EL (cell line): ENCODE measurements around the gene ARHGAP23.
"Not testable (repeated sequence)": the region's sequence is repeated elsewhere in the genome, so short reads cannot be mapped to it uniquely, and the experiment has no call there.

Experiments
- DNase-seq: peaks from one replicate; pipeline ENCODE4 v3.0.0-alpha.2; 2016

ARHGAP23 gene

GRCh38 chr17:38463451-38463858 lies 35.2 kb downstream of the ARHGAP23 start:
- DNase-seq: no peak

GRCh38 chr17:38464251-38464722 lies 36.0 kb downstream of the ARHGAP23 start:
- no peak for DNase-seq

GRCh38 chr17:38464723-38465390 lies 36.6 kb downstream of the ARHGAP23 start:
- DNase-seq: peak; percentile 96

- peak; percentile 84 for DNase-seq
Observed at GRCh38 chr17:38465391-38466345, 37.4 kb downstream of the ARHGAP23 start.

DNA sequence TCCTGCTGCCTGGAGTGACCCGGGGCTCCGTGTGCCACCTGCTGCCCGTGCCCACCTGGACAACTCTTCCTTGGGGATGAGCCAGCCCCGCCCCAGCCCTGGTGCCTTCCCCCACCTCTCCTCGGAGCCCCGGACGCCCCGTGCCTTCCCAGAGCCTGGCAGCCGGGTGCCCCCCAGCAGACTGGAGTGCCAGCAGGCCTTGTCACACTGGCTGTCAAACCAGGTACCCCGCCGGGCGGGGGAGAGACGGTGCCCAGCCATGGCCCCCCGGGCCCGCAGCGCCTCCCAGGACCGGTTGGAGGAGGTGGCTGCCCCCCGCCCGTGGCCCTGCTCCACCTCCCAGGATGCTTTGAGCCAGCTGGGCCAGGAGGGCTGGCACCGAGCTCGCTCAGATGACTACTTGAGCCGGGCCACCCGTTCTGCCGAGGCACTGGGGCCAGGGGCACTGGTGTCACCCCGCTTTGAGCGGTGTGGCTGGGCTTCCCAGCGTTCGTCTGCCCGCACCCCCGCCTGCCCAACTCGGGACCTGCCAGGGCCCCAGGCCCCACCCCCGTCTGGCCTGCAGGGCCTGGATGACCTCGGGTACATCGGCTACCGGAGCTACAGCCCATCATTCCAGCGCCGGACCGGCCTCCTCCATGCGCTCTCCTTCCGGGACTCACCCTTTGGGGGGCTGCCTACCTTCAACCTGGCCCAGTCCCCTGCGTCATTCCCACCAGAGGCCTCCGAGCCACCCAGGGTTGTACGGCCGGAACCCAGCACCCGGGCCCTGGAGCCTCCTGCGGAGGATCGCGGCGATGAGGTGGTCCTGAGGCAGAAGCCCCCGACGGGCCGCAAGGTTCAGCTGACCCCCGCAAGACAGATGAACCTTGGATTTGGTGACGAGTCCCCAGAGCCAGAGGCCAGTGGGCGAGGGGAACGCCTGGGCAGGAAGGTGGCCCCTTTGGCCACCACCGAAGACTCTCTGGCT lies 38.4 kb downstream of the ARHGAP23 start:
- DNase-seq: no peak

- no peak for DNase-seq
Observed at GRCh38 chr17:38467491-38467890, 39.2 kb downstream of the ARHGAP23 start.

- peak; percentile 86 for DNase-seq
Observed at GRCh38 chr17:38469875-38470274, 41.6 kb downstream of the ARHGAP23 start.

DNA sequence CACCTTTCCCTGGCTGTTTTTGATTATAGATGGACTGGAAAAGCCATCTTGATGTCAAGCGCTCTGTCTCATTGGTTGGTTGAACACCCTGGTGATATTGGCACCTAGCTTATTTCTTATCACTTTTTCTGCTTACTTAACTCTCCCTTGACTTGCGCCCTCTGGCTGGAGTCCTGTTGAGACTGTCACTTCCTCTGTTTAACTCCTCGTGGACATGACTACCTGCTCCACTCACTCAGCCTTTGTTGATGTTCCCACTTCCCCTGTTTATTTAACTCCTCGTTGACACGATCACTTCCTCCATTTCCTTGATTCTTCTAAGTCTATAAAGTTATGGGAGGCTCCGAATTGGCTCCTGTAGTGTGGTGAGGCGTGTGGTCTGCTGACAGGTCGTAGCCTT lies 43.0 kb downstream of the ARHGAP23 start:
- not testable (repeated sequence) for DNase-seq

- not testable (repeated sequence) for DNase-seq
Observed at GRCh38 chr17:38474666-38475065, 46.4 kb downstream of the ARHGAP23 start.

- no peak for DNase-seq
Observed at GRCh38 chr17:38476549-38476948, 48.3 kb downstream of the ARHGAP23 start.

GRCh38 chr17:38477417-38477816 lies 49.2 kb downstream of the ARHGAP23 start:
- DNase-seq: not testable (repeated sequence)

- not testable (repeated sequence) for DNase-seq
Observed at GRCh38 chr17:38477951-38478350, 49.7 kb downstream of the ARHGAP23 start.

DNA sequence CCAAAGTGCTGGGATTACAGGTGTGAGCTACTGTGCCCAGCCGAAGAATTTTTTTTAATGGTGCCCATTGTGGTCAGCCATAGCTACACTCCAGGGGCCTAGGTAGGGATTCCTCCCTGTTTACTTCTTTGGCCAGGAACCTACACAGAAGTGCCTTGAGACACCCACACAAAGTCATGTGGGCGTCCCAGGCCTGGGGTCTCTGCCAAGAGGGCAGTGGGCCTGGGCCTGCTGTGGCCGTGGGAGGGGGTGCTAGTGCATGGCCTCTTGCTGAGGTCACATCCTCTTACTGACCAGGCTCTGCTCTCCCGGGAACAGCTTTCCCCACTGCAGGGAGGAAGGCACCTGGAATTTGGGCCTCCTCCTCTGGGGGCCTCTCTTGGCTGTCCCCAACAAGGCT lies 50.4 kb downstream of the ARHGAP23 start:
- not testable (repeated sequence) for DNase-seq

DNA sequence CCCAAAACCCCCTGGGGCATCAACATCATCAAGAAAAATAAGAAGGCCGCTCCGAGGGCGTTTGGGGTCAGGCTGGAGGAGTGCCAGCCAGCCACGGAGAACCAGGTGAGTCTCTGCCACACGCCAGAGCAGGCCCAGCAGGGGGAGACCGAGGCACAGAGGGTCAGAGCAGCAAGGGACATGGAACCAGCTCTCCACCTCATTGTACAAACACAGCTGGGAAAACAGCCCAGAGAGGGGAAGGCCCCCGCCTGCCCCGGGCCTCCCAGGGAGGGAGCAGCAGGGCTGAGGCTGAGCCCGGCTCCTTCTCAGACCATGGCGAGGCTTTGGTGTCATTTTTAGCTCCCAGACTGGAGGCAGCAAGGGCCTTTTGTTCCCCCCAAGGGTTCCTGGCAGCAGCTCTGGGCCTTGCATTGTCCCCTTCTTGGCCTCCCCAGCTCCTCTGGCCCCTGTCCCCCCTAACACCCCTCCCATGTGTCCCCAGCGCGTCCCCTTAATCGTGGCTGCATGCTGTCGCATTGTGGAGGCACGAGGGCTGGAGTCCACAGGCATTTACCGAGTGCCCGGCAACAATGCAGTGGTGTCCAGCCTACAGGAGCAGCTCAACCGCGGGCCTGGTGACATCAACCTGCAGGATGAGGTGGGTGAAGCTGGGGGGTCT lies 53.9 kb downstream of the ARHGAP23 start:
- not testable (repeated sequence) for DNase-seq

DNA sequence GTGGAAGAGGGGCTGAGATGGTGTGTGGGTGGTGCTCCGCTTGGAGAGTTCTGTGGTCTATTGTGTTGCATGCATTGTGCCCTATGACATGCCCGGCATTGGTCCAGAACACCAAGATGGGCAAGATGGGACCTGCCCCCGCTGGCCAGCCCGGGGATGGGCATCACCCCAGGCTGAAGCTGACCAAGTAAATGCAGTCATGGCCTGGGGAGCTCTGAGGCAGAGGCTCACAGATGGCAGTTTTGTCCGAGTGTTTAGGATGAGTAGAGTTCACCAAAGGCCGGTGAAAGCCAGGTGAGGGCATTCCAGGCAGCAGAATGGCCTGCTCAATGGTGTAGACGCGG lies 54.4 kb downstream of the ARHGAP23 start:
- DNase-seq: not testable (repeated sequence)

DNA sequence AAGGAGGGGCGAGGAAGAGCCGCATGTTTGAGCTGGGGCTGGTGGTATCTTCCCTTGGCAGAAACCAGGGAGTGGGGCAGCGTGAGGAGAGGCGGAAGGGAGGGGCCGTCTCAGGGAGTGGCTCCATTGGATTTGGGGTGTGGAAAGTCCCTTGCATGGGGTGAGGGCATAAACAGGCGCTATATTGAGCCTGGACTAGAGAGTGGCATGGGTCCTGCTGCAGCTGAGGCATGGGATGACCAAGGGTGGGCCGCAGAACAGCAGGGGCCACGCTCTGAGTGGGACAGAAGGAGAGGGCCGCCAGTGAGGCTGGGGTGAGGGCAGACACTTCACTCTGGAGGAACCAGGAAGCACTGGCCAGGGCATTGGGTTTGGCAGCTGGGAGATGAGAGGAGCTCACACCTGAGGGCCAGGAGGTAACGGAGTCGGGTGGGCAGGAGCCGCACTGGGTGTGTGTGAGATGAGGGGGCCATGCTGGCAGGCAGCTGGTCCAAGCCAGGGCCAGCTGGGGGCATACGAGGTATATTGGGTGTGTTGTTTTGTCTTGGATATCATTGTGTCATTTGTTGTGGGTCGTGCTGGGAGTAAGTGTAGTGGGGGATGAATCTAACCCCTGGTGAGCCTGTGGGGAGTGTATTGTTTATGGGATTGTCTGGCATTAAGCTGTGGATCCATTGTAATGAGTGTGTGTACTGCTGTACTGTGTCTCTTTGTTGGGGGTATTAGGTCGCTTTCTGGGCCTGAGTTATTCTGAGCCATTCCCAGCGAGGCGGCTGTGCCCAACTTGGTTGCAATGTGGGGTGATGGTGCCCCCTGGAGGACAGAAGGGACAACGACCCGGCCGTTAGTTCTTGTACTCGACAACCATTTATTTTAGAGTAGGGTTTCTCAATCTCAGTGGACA lies 56.2 kb downstream of the ARHGAP23 start:
- DNase-seq: peak; percentile 76

DNA sequence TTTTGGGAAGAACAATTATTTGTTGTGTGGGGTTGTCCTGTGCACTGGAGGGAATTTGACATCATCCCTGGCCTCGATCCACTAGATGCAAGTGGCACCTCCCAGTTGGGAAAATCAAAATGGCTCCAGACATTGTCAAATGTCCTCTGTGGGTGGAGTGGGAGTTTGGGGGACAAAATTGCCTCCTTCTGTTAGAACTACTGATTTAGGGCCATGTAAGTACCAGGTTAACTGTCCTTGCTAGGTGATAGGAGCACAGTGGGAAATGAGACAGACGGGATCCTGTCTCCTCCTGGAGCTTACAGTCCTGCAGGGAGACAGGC lies 56.8 kb downstream of the ARHGAP23 start:
- no peak for DNase-seq

DNA sequence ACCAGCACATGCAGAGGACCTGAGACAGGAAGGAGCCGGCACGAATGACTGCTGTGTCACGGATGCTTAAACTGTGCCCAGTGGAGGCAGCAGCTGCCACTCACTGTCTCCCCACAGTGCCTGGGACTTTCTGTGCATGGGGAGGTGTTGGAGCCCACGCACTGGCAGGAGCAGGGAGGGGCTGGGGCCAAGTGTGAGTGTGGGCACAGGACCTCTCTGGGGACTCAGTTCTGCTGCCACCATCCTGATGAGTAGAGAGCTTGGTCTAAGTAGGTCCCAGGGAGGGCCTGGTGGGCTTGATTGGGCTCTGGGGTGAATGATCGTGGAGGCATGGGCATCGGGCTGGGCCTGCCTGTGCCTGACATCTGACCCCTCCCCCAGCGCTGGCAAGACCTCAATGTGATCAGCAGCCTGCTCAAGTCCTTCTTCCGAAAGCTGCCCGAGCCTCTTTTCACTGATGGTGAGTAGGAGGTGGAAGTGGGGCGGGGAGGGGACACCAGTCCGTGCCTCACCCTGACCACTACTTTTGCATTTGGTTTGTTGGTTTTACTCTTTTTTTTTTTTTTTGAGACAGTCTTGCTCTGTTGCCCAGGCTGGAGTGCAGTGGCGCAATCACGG lies 57.5 kb downstream of the ARHGAP23 start:
- not testable (repeated sequence) for DNase-seq

DNA sequence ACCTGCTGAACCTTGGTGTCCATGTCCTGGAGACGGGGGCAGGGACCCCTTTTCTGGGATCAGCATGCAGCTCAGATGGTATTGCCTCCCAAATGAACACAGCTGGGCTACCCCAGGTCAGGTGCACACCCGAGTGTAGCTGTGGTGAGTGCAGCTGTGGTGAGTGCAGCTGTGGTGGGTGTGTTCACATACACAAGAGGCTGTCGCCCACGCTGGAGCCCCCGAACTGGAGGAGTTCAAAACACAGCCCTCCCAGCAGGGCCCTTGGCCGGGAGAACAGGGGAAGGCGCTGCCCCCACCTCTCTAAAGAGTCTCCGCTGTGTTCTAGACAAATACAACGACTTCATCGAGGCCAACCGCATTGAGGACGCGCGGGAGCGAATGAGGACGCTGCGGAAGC lies 61.5 kb downstream of the ARHGAP23 start:
- not testable (repeated sequence) for DNase-seq

DNA sequence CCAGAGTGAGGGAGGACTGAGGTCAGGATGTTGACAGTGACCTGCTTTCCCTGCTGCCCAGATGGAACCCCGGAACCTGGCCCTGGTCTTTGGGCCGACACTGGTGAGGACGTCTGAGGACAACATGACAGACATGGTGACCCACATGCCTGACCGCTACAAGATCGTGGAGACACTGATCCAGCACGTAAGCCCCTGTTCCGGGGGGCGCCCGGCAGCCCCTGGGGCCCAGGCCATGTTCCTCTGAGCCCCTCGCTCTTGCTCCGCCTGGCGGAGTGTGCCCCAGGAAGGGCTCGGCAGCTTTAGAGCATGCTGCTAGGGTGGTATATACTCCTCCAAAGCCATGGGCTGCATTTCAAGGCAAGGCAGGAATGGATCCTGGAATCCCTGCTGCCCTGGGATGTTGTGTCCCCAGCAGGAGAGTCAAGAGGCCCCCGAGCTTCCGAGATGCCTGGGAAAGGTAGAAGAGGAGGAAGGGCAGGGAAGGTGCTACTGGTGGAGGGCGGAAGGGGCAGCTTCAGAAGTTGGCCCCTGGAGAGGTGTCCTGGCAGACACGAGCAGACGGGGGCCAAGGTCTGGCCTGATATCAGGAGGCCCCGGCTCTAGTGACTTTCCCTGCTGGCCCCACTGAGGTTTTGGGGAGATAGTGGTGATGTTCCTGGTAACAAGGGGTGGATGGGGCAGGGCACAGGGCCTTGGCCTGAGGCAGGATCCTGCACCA lies 63.2 kb downstream of the ARHGAP23 start:
- DNase-seq: not testable (repeated sequence)
